GM19468 (cell line): ENCODE results near the gene SHKBP1.
A peak's percentile ranks its signal among the peaks of the same experiment; 100 is the strongest.

Source experiments
- ATAC-seq: cut with Tn5 transposase; IDR thresholded peaks from one replicate; pipeline ENCODE4 v1.9.1; 2021; ENCODE audit warnings: mild to moderate bottlenecking, moderate library complexity, moderate number of reproducible peaks; ENCODE audit not compliant: unreplicated experiment; ENCODE audit errors: extremely low read depth

The SHKBP1 gene

GRCh38 chr19:40598918-40599307, 22.2 kb downstream of the SHKBP1 start:
- ATAC-seq = no peak

- no peak for ATAC-seq
Measured at GRCh38 chr19:40599331-40599901, 22.7 kb downstream of the SHKBP1 start.

GRCh38 chr19:40599902-40600569, 23.4 kb downstream of the SHKBP1 start:
- ATAC-seq = no peak

- no peak for ATAC-seq
Measured at GRCh38 chr19:40600570-40601133, 24.0 kb downstream of the SHKBP1 start.

GRCh38 chr19:40601134-40601974, 24.7 kb downstream of the SHKBP1 start, which contains the start of gene LTBP4:
TSS of gene LTBP4 (plus strand) at chr19:40601369. CDS start at chr19:40601388, 19 bp downstream.
- ATAC-seq = no peak

GRCh38 chr19:40603071-40603388, 26.4 kb downstream of the SHKBP1 start:
- no peak for ATAC-seq

- ATAC-seq = peak; percentile 57
Measured at GRCh38 chr19:40603389-40604170, 26.9 kb downstream of the SHKBP1 start.

- ATAC-seq = no peak
Measured at GRCh38 chr19:40604171-40604646, 27.5 kb downstream of the SHKBP1 start.

- no peak for ATAC-seq
Measured at GRCh38 chr19:40604647-40605215, 28.1 kb downstream of the SHKBP1 start.

GRCh38 chr19:40605216-40605971, 28.7 kb downstream of the SHKBP1 start:
- no peak for ATAC-seq

GRCh38 chr19:40607311-40608239, 30.9 kb downstream of the SHKBP1 start:
- ATAC-seq = no peak

GRCh38 chr19:40608240-40608621, 31.6 kb downstream of the SHKBP1 start:
- no peak for ATAC-seq

- no peak for ATAC-seq
Measured at GRCh38 chr19:40608957-40609356, 32.3 kb downstream of the SHKBP1 start.

- no peak for ATAC-seq
Measured at GRCh38 chr19:40609561-40610395, 33.1 kb downstream of the SHKBP1 start.

- no peak for ATAC-seq
Measured at GRCh38 chr19:40610396-40611064, 33.9 kb downstream of the SHKBP1 start.

GRCh38 chr19:40611096-40611495, 34.4 kb downstream of the SHKBP1 start:
- no peak for ATAC-seq
